Measurements from ENCODE around the gene OPRPN.

Gene OPRPN

GRCh38 chr4:70397580-70397979 is at the start of gene OPRPN:
TSS of gene OPRPN (plus strand) at chr4:70397940. CDS start at chr4:70399286, 1,346 bp downstream.
- DNase-seq, result no peak

- DNase-seq, result no peak
Observed at GRCh38 chr4:70356185-70356584, 41.6 kb upstream of the OPRPN start.

GRCh38 chr4:70359115-70359661 is 38.6 kb upstream of the OPRPN start:
- no peak for DNase-seq

GRCh38 chr4:70360460-70360859 is 37.3 kb upstream of the OPRPN start, which contains the start of gene SMR3A:
TSS of gene SMR3A (plus strand) at chr4:70360760. CDS start at chr4:70362116, 1,356 bp downstream.
- DNase-seq, result no peak

- DNase-seq, result no peak
Observed at GRCh38 chr4:70364002-70364401, 33.7 kb upstream of the OPRPN start.

- DNase-seq, result no peak
Observed at GRCh38 chr4:70365479-70365878, 32.3 kb upstream of the OPRPN start.

GRCh38 chr4:70367813-70368212 is 29.9 kb upstream of the OPRPN start:
- DNase-seq, result no peak

GRCh38 chr4:70371987-70372386 is 25.8 kb upstream of the OPRPN start:
- DNase-seq, result no peak

- DNase-seq, result no peak
Observed at GRCh38 chr4:70372760-70373159, 25.0 kb upstream of the OPRPN start.

- no peak for DNase-seq
Observed at GRCh38 chr4:70380578-70380977, 17.2 kb upstream of the OPRPN start.

GRCh38 chr4:70382691-70383181 is 15.0 kb upstream of the OPRPN start, which contains the start of gene SMR3B:
TSS of gene SMR3B (plus strand) at chr4:70383131. CDS start at chr4:70384511, 1,380 bp downstream.
- DNase-seq, result no peak

GRCh38 chr4:70392057-70392776 is 5.5 kb upstream of the OPRPN start:
- no peak for DNase-seq

- DNase-seq, result no peak
Observed at GRCh38 chr4:70399319-70399718, 1.6 kb downstream of the OPRPN start.

- no peak for DNase-seq
Observed at GRCh38 chr4:70402762-70403161, 5.0 kb downstream of the OPRPN start.

- no peak for DNase-seq
Observed at GRCh38 chr4:70405765-70406164, 8.0 kb downstream of the OPRPN start.

- no peak for DNase-seq
Observed at GRCh38 chr4:70425306-70425705, 27.6 kb downstream of the OPRPN start.

GRCh38 chr4:70426789-70427188 is 29.0 kb downstream of the OPRPN start:
- DNase-seq, result no peak

GRCh38 chr4:70437197-70437596 is 39.5 kb downstream of the OPRPN start:
- no peak for DNase-seq

GRCh38 chr4:70442474-70442873 is 44.7 kb downstream of the OPRPN start:
- no peak for DNase-seq

GRCh38 chr4:70443329-70443728 is 45.6 kb downstream of the OPRPN start:
- DNase-seq, result no peak

- DNase-seq, result no peak
Observed at GRCh38 chr4:70449220-70449619, 51.5 kb downstream of the OPRPN start.

- DNase-seq, result no peak
Observed at GRCh38 chr4:70452946-70453345, 55.2 kb downstream of the OPRPN start.
